HepG2 (cell line): Measurements from ENCODE around the gene NLRC5. TPM values are rescaled to one million over a fixed set of nuclear protein-coding genes. Genes with fewer than 3 reads are reported as not detected.

ENCODE experiments used
- ATAC-seq: fragments of 200-7000 bp; cut with Tn5 transposase; 3 replicates; pipeline ENCODE4 v1.9.1; 2020; ENCODE audit warnings: mild to moderate bottlenecking, moderate library complexity
- BruUV-seq: library from RNA; stranded (reverse); fragments of 400-500 nt; replicated peaks from 2 replicates; lab custom pipeline; 2021; lab: Mats Ljungman, UMichigan
- CTCF ChIA-PET: fragments of 300-600 bp; formaldehyde crosslinking; extraction: SDS; loops from one replicate; lab custom pipeline; 2021; ENCODE audit warnings: low total read pairs, inconsistent platforms, low intra/inter-chr PET ratio; lab: Yijun Ruan, JAX
- POLR2A ChIA-PET: fragments of 350-600 bp; sonication (Branson Sonifier 250); formaldehyde crosslinking; loops from one replicate; lab custom pipeline; 2020; ENCODE audit warnings: antibody characterized with exemption, inconsistent platforms; lab: Yijun Ruan, JAX
- DNase-seq: peaks from one replicate; pipeline ENCODE4 v3.0.0-alpha.2; 2015; ENCODE audit warnings: low spot score
- FAIRE-seq: peaks from 3 replicates; lab custom pipeline; 2011; peaks lifted over from hg19 to GRCh38; lab: Jason Lieb, UNC
- H2AFZ ChIP-seq: one replicate; pipeline ENCODE4 v1.6.1; 2011; ENCODE audit warnings: low read length, inconsistent platforms
- H3K27ac ChIP-seq: fragments of 300-600 bp; 3 replicates; pipeline ENCODE4 v1.8.0; 2011; ENCODE audit warnings: mixed run types, mild to moderate bottlenecking, mixed read lengths, low read length, inconsistent platforms; ENCODE audit not compliant: insufficient read depth; ENCODE audit errors: extremely low read length
- H3K27me3 ChIP-seq, 2 experiments: fragments of 200-600 bp in 1 of 2; 2 replicates in 1 of 2; 3 replicates in 1 of 2; pipeline versions ENCODE4 v1.6.0 to v1.8.0; 2011; ENCODE audit warnings: low read length in 2 of 2, mild to moderate bottlenecking in 2 of 2, moderate library complexity in 2 of 2, inconsistent platforms in 1 of 2; ENCODE audit not compliant: insufficient read depth in 2 of 2, control insufficient read depth in 1 of 2
- H3K36me3 ChIP-seq, 2 experiments: fragments of 200-600 bp in 1 of 2; replicated peaks in 1 of 2; 2 replicates in 1 of 2; 3 replicates in 1 of 2; pipeline versions ENCODE4 v1.5.1 to v1.8.0; 2011; ENCODE audit warnings: low read length in 2 of 2, inconsistent platforms in 1 of 2; ENCODE audit not compliant: insufficient read depth in 2 of 2, control insufficient read depth in 1 of 2
- H3K4me1 ChIP-seq: 2 replicates; pipeline ENCODE4 v1.5.1; 2012; ENCODE audit warnings: low read length, inconsistent platforms; ENCODE audit not compliant: insufficient read depth
- H3K4me2 ChIP-seq: 2 replicates; pipeline ENCODE4 v1.6.0; 2011; ENCODE audit warnings: low read depth, low read length, inconsistent platforms
- H3K4me3 ChIP-seq, 3 experiments: fragments of 200-600 bp in 1 of 3; sonication (generic), shearing (Covaris generic) in 1 of 3; replicated peaks in 1 of 3; 2 replicates each; pipeline ENCODE4 v1.5.1; 2011 to 2016; ENCODE audit warnings: low read length in 3 of 3, inconsistent platforms in 2 of 3, low read depth in 2 of 3, mild to moderate bottlenecking in 2 of 3, control low read depth in 1 of 3, mixed read lengths in 1 of 3; ENCODE audit not compliant: insufficient read depth in 1 of 3
- H3K79me2 ChIP-seq: one replicate; pipeline ENCODE4 v1.6.1; 2011; ENCODE audit warnings: low read length, inconsistent platforms; ENCODE audit not compliant: insufficient read depth
- H3K9ac ChIP-seq: 2 replicates; pipeline ENCODE4 v1.6.0; 2011; ENCODE audit warnings: mild to moderate bottlenecking, low read depth, low read length, inconsistent platforms; ENCODE audit not compliant: insufficient read depth
- H3K9me3 ChIP-seq: 2 replicates; pipeline ENCODE4 v1.5.1; 2012; ENCODE audit warnings: mild to moderate bottlenecking, low read length
- H4K20me1 ChIP-seq: 2 replicates; pipeline ENCODE4 v1.6.0; 2011; ENCODE audit warnings: inconsistent platforms, mild to moderate bottlenecking, low read length, moderate library complexity; ENCODE audit not compliant: insufficient read depth
- ATF2 ChIP-seq: sonication (generic); formaldehyde crosslinking; IDR thresholded peaks from 2 replicates; pipeline ENCODE4 v1.4.0; 2020; ENCODE audit warnings: missing genetic modification reagents
- ELF4 ChIP-seq: sonication (generic); formaldehyde crosslinking; IDR thresholded peaks from 2 replicates; pipeline ENCODE4 v1.5.0; 2020; ENCODE audit warnings: missing genetic modification reagents, mild to moderate bottlenecking, moderate library complexity, borderline replicate concordance
- FOXP4 ChIP-seq: sonication (generic); formaldehyde crosslinking; IDR thresholded peaks from 2 replicates; pipeline ENCODE4 v1.4.0; 2020; ENCODE audit warnings: missing genetic modification reagents
- PHB2 ChIP-seq: fragments of 450-650 bp; IDR thresholded peaks from 2 replicates; pipeline ENCODE4 v1.6.1; 2018; ENCODE audit not compliant: partially characterized antibody
- SP1 ChIP-seq, 2 experiments: fragments of 450-650 bp in 1 of 2; sonication (generic) in 1 of 2; formaldehyde crosslinking in 1 of 2; IDR thresholded peaks; 2 replicates each; pipeline versions ENCODE4 v1.4.0 to v1.6.1; 2016 to 2020; ENCODE audit warnings: missing genetic modification reagents in 1 of 2
- ZBTB43 ChIP-seq: sonication (generic); formaldehyde crosslinking; conservative IDR thresholded peaks from 2 replicates; pipeline ENCODE4 v1.4.0; 2020; ENCODE audit warnings: missing genetic modification reagents
- ZFP36 ChIP-seq: fragments of 150-350 bp; IDR thresholded peaks from 2 replicates; pipeline ENCODE4 v1.6.1; 2018; ENCODE audit warnings: borderline replicate concordance, low read length, low read depth; ENCODE audit not compliant: partially characterized antibody
- ZNF234 ChIP-seq: sonication (generic); formaldehyde crosslinking; conservative IDR thresholded peaks from 2 replicates; pipeline ENCODE4 v1.5.1; 2020; ENCODE audit warnings: mild to moderate bottlenecking, missing genetic modification reagents
- WGBS: methylation state at CpG from one replicate; pipeline ENCODE4 v1.1.6; 2017; ENCODE audit warnings: low lambda C conversion rate; 5-methylcytosine and 5-hydroxymethylcytosine counted together
- in situ Hi-C: cut with HindIII; loops from 2 replicates; pipeline ENCODE4 v1.10.0; 2017; ENCODE audit warnings: low pct_unique_long_range_greater_than_20kb; ENCODE audit not compliant: extremely low pct_ligation_motif_present
- intact Hi-C: fragments of 100-400 bp; cut with micrococcal nuclease; formaldehyde crosslinking; loops from one replicate; pipeline ENCODE4 v1.10.0; 2022; ENCODE audit not compliant: unreplicated experiment
- polyA plus RNA-seq, 8 experiments: library from polyadenylated mRNA; depleted of rRNA in 3 of 8; stranded (reverse) in 7 of 8; unstranded in 1 of 8; fragments of >200 nt; fragmentation: Illumina TruSeq in 4 of 8; extraction: Trizol in 4 of 8; gene quantifications; 2 replicates each; pipeline versions ENCODE4 v1.2.1 to v1.2.3, GENCODE V29; 2011 to 2016; ENCODE audit warnings: low read depth in 4 of 8, missing spikeins in 1 of 8, mixed read lengths in 1 of 8; ENCODE audit not compliant: insufficient read depth in 1 of 8
- total RNA-seq, 5 experiments: library from RNA; depleted of rRNA; stranded (reverse); fragments of >200 nt; fragmentation: Illumina TruSeq; extraction: Trizol; gene quantifications; 2 replicates each; pipeline ENCODE4 v1.2.3, GENCODE V29; 2016; ENCODE audit warnings: low read depth in 1 of 5
- TF ChIP-seq, protein P1 (sequence below): sonication (generic); formaldehyde crosslinking; IDR thresholded peaks from 2 replicates; pipeline ENCODE4 v1.8.0; 2022; ENCODE audit warnings: mild to moderate bottlenecking, missing genetic modification reagents; ENCODE audit not compliant: insufficient replicate concordance

NLRC5 gene
- total and polyA plus RNA-seq, 2 of the 13 experiments (the other 11 are each of a cell fraction or from before 2014, with no cell fraction given) = 6.3 to 12.7 TPM

- Histone ChIP-seq H3K4me3 (no peak overlapping the region), H3K4me2 (no peak overlapping the region), H3K4me1 (no peaks in the 10 kb centered on the region), H3K27ac (no peak overlapping the region), H3K79me2 (no peaks in the 10 kb centered on the region), H4K20me1 (no peaks in the 10 kb centered on the region), H3K9ac (no peak overlapping the region), H3K36me3 (no peaks in the 10 kb centered on the region), H3K9me3 (no peaks in the 10 kb centered on the region), H3K27me3 (no peaks in the 10 kb centered on the region), H2AFZ (no peak overlapping the region)
- ChIA-PET POLR2A (no interaction called here), CTCF (no interaction called here)
- DNase-seq (no peak), ATAC-seq (no peak), FAIRE-seq (no peak)
- intact Hi-C loops (no loop called here), in situ Hi-C loops (no loop called here)
- BruUV-seq = no TSS peak
- 75% methylated on average over 10 of the region's 10 CpGs for WGBS
- TF ChIP-seq PHB2 (no peak), ELF4 (no peak), ZNF234 (CRISPR knock-in tag) (no peak)
Measured at GRCh38 chr16:57115168-57115513, 125.8 kb downstream of the NLRC5 start.

GRCh38 chr16:57115514-57116182 is 126.3 kb downstream of the NLRC5 start:
- Histone ChIP-seq H3K9me3 (no peaks in the 10 kb centered on the region), H3K79me2 (no peaks in the 10 kb centered on the region), H3K4me3 (no peak overlapping the region), H3K4me1 (no peaks in the 10 kb centered on the region), H3K36me3 (no peaks in the 10 kb centered on the region), H2AFZ (no peak overlapping the region), H3K27me3 (no peaks in the 10 kb centered on the region), H4K20me1 (no peaks in the 10 kb centered on the region), H3K9ac (no peak overlapping the region), H3K27ac (no peak overlapping the region), H3K4me2 (no peak overlapping the region)
- DNase-seq (no peak), ATAC-seq (no peak), FAIRE-seq (no peak)
- 70% methylated on average over 20 of the region's 25 CpGs for WGBS
- TF ChIP-seq SP1 (IDR thresholded peaks at IDR 0.05) = no peak
- no peak for TF ChIP-seq SP1 (CRISPR knock-in tag; IDR thresholded peaks at IDR 0.05)
- TF ChIP-seq ZFP36 = no peak
- no peak for TF ChIP-seq ZBTB43 (CRISPR knock-in tag)
- no peak for TF ChIP-seq FOXP4
- no peak for TF ChIP-seq ATF2 (CRISPR knock-in tag)
- TF ChIP-seq, protein P1, sequence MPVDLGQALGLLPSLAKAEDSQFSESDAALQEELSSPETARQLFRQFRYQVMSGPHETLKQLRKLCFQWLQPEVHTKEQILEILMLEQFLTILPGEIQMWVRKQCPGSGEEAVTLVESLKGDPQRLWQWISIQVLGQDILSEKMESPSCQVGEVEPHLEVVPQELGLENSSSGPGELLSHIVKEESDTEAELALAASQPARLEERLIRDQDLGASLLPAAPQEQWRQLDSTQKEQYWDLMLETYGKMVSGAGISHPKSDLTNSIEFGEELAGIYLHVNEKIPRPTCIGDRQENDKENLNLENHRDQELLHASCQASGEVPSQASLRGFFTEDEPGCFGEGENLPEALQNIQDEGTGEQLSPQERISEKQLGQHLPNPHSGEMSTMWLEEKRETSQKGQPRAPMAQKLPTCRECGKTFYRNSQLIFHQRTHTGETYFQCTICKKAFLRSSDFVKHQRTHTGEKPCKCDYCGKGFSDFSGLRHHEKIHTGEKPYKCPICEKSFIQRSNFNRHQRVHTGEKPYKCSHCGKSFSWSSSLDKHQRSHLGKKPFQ = no peak
- CTCF ChIA-PET = no interaction called here
- BruUV-seq = no TSS peak
- in situ Hi-C loops = no loop called here
- POLR2A ChIA-PET = no interaction called here
- intact Hi-C loops = no loop called here
